Right lobe of liver (tissue), 4 donors: ENCODE data around the gene CALCR.

Source experiments
- POLR2A ChIP-seq: fragments of 450-650 bp; IDR thresholded peaks from one replicate; pipeline ENCODE4 v1.6.1; 2017; ENCODE audit warnings: antibody characterized with exemption, mild to moderate bottlenecking
- TF ChIP-seq, protein P1 (sequence below), 4 donors: fragments of 200-600 bp in 3 of 4; fragments of 450-650 bp in 1 of 4; IDR thresholded peaks; one replicate each; pipeline versions ENCODE4 v1.5.1 to v1.8.0; 2016 to 2022; ENCODE audit warnings: antibody characterized with exemption in 4 of 4, mild to moderate bottlenecking in 2 of 4
- donor health status: DM: no; HTN: no; CAD: no.
- donor health status: DM: no; HTN: no; CAD: no.
- donor health status: DM: no; HTN: yes; CAD: no.

GRCh38 chr7:93476491-93477344 lies 97.8 kb downstream of the CALCR start:
- TF ChIP-seq, protein P1, sequence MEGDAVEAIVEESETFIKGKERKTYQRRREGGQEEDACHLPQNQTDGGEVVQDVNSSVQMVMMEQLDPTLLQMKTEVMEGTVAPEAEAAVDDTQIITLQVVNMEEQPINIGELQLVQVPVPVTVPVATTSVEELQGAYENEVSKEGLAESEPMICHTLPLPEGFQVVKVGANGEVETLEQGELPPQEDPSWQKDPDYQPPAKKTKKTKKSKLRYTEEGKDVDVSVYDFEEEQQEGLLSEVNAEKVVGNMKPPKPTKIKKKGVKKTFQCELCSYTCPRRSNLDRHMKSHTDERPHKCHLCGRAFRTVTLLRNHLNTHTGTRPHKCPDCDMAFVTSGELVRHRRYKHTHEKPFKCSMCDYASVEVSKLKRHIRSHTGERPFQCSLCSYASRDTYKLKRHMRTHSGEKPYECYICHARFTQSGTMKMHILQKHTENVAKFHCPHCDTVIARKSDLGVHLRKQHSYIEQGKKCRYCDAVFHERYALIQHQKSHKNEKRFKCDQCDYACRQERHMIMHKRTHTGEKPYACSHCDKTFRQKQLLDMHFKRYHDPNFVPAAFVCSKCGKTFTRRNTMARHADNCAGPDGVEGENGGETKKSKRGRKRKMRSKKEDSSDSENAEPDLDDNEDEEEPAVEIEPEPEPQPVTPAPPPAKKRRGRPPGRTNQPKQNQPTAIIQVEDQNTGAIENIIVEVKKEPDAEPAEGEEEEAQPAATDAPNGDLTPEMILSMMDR (IDR thresholded peaks at IDR 0.05), result no peak
- TF ChIP-seq POLR2A, result no peak
